Mesodermal cell (in vitro differentiated cells): ENCODE results near the gene INTS6.

ENCODE experiments used
- H3K27ac ChIP-seq: 2 replicates; pipeline ENCODE4 v1.7.0; 2013; ENCODE audit warnings: mild to moderate bottlenecking, low read depth, low read length, moderate library complexity; ENCODE audit not compliant: severe bottlenecking
- H3K36me3 ChIP-seq: 2 replicates; pipeline ENCODE4 v1.7.1; 2013; ENCODE audit warnings: mild to moderate bottlenecking, low read length, moderate library complexity; ENCODE audit not compliant: control insufficient read depth, insufficient read depth
- H3K4me1 ChIP-seq: one replicate; pipeline ENCODE4 v1.7.1; 2013; ENCODE audit warnings: mild to moderate bottlenecking, low read length; ENCODE audit not compliant: insufficient read depth, control insufficient read depth, poor library complexity, severe bottlenecking
- H3K4me3 ChIP-seq: 2 replicates; pipeline ENCODE4 v1.7.0; 2013; ENCODE audit warnings: low read length, control low read depth, mild to moderate bottlenecking; ENCODE audit not compliant: insufficient read depth, poor library complexity, severe bottlenecking; ENCODE audit errors: extremely low read depth
- H3K9me3 ChIP-seq: 2 replicates; pipeline ENCODE4 v1.7.1; 2013; ENCODE audit warnings: mild to moderate bottlenecking, low read length, moderate library complexity; ENCODE audit not compliant: control insufficient read depth
- WGBS, 2 experiments: methylation state at CpG; one replicate each; pipeline ENCODE4 v1.1.5; 2013; ENCODE audit warnings: missing lambda C conversion rate in 2 of 2; ENCODE audit not compliant: insufficient coverage in 2 of 2; 5-methylcytosine and 5-hydroxymethylcytosine counted together

Gene INTS6

DNA sequence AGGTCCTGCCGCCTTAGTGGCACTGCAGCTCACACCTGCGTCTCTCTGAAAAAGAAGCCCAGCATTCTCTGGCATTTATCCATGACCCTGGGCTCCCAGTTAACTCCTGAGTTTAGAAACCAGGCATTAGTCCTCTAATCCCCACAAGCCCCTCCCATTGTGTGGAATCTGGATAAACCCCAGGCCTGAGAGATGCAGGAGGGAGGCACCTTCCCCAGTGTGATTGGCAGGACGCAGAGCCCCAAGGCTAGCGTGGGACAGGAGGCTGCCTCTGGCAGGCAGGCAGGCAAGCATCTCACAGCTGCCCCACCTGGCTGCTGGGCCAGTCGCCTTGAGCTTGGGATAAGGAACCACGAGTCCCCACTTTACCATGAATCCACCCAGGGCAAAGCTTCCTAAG is 124.3 kb downstream of the INTS6 start:
- Histone ChIP-seq H3K36me3 (no peaks in the 10 kb centered on the region), H3K9me3 (no peaks in the 10 kb centered on the region), H3K4me3 (no peak overlapping the region), H3K27ac (no peak overlapping the region), H3K4me1 (peaks cover 4% of the 10 kb centered on the region)
- WGBS, 2 experiments = 59 to 66% methylated on average over 4 of the region's 6 CpGs

DNA sequence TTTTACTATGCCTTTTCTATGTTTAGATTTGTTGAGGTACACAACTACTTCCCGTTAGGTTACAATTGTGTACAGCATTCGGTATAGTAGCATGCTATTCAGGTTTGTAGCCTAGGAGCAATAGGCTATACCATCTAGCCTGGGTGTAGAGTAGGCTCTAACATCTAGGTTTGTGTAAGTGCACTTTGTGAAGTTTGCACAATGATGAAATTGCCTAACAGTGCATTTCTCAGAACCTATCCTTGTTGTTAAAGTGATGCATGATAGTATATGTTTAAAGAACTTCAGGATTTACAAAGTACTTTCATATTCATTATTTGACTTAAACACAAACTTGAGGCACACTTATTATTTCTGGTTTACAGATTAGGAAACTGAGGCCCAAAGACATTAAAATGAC is 124.9 kb downstream of the INTS6 start:
- Histone ChIP-seq H3K4me1 (peaks cover 4% of the 10 kb centered on the region), H3K9me3 (no peaks in the 10 kb centered on the region), H3K27ac (no peak overlapping the region), H3K36me3 (no peaks in the 10 kb centered on the region), H3K4me3 (no peak overlapping the region)
- 100% methylated on average over 1 of the region's 2 CpGs for WGBS, 2 experiments

DNA sequence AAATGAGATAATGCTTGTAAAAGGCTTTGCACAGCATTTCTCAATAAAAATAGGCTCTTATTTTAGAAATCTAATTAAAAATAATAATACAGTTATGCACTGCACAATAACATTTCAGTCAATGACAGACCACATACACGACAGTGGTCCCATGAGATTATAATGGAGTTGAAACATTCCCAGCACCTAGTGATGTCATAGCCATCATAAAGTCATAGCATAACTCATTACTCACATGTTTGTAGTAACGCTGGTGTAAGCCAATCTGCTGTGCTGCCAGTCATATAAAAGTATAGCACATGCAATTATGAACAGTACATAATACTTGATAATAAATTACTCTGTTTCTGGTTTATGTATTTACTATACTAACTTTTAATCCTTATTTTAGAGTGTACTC is 126.1 kb downstream of the INTS6 start:
- Histone ChIP-seq H3K4me3 (no peak overlapping the region), H3K27ac (no peak overlapping the region), H3K36me3 (no peaks in the 10 kb centered on the region), H3K9me3 (no peaks in the 10 kb centered on the region), H3K4me1 (peaks cover 4% of the 10 kb centered on the region)
- no CpG with 5 or more reads among the region's 2 CpGs for WGBS, 2 experiments

DNA sequence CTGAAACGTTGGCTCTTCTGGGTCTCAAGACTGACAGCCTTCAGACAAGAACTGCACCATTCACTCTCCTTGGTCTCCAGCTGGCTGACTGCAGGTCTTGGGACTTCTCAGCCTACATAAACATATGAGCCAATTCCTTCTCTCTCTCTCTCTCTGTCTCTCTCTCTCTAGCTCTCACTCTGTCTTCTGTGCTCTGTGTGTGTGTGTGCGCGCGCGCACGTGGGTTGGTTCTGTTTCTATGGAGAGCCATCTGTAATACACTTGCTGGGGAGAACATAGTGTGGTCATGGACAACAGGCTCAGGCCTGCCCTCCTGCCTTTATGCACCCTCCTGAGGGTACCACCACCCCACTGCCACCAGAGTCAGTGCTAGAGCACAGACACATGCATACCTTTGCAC is 127.0 kb downstream of the INTS6 start:
- Histone ChIP-seq H3K4me1 (peaks cover 4% of the 10 kb centered on the region), H3K9me3 (no peaks in the 10 kb centered on the region), H3K27ac (no peak overlapping the region), H3K36me3 (no peaks in the 10 kb centered on the region), H3K4me3 (no peak overlapping the region)
- 50 to 89% methylated on average over 1 of the region's 6 CpGs for WGBS, 2 experiments

DNA sequence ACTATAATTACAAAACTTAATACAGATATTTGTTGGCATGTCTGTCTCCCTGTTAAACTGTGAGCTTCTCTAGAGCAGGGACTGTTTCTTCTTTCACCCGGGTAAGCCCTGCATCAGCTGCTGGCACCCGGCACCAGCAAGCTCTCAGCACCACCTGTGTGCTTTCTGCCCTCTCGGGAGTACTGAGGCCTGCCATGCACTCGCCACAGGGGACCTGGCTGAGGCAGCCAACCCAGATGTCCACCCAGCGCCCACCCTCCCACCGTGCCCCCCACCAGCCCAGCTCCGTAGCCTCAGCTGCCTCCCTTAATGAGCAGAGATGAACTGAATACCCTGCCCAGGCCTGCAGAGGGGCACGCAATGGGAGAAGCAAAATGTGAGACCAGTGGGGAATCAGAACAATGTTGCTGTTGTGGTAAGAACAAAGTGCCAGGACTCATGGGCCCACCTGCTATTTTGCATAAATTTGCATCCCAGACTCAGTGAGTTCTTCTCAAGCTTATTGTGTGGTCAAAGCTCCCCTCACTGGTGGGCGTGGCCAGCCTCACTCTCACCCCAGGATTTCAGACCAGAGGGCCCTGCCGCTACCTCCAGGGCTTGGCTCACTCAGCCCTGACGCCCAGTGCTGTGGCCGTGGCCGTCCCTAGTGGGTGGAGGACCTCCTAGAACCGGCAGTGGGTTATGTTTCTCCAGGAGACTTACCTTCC is 128.0 kb downstream of the INTS6 start:
- WGBS, 2 experiments = 82 to 91% methylated on average over 4 to 12 of the region's 14 CpGs
- no peak overlapping the region for H3K27ac ChIP-seq

DNA sequence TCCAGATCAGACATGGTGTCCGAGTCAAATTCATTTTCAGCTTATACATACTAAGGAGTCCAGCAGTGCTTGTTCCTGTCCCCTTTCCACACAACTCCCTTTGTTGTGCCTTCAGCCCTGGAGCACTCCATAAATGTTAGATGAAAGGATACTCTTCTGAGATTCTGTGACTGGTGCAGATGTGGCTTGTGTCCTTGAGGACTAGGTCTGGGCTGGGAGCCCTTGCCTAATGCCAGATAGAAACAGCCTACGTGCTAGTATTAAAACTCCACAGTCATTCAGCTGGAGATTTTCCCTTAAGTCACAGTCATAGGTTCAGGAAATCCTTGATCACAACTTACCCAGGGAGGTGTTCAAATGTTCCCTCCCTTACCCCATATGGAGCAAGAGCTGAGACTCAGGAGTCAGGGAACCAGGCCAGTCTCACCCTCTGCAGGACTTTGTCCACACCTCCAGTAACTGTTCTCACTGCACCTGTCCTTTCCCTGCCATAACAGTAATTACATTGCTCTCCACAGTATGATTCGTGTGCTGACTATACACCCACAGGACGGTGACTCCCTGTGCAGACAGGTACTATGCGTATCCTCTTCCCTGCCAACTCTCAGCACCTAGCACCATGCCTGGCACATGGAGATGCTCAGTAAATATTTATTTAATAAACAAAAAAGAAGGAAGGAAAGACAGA is 128.9 kb downstream of the INTS6 start:
- Histone ChIP-seq H3K9me3 (no peaks in the 10 kb centered on the region), H3K4me3 (no peak overlapping the region), H3K4me1 (peaks cover 4% of the 10 kb centered on the region), H3K36me3 (no peaks in the 10 kb centered on the region), H3K27ac (no peak overlapping the region)
- WGBS, 2 experiments = 68 to 77% methylated on average over 3 of the region's 5 CpGs

More for the DNA sequence above, 128.0 kb downstream of the INTS6 start:
- H3K4me1 ChIP-seq = peaks cover 4% of the 10 kb centered on the region
- no peaks in the 10 kb centered on the region for H3K36me3 ChIP-seq
- H3K4me3 ChIP-seq = no peak overlapping the region
- H3K9me3 ChIP-seq = no peaks in the 10 kb centered on the region

DNA sequence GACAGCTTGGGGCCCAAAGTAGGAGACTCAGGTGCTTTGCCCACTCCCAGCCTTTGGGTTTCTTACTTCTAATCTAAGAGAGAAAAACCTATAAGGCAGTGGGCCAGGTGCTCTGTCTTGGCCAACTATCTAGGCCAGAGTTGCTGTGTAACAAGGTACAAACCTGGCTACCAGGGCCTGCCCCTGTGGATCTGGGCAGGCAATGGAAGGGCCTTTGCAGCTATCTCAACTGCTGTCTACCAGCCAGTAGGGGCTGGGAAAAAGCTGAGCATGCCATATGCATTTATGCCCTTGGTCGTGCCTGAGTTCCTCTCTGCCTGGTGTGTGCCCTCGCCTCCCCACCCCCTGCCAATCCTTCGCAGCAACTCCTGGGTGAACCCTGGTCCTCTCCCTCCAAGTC is 130.0 kb downstream of the INTS6 start:
- Histone ChIP-seq H3K36me3 (no peaks in the 10 kb centered on the region), H3K4me3 (no peak overlapping the region), H3K9me3 (no peaks in the 10 kb centered on the region), H3K4me1 (no peaks in the 10 kb centered on the region), H3K27ac (no peak overlapping the region)
- 83 to 100% methylated on average over 3 of the region's 3 CpGs for WGBS, 2 experiments

DNA sequence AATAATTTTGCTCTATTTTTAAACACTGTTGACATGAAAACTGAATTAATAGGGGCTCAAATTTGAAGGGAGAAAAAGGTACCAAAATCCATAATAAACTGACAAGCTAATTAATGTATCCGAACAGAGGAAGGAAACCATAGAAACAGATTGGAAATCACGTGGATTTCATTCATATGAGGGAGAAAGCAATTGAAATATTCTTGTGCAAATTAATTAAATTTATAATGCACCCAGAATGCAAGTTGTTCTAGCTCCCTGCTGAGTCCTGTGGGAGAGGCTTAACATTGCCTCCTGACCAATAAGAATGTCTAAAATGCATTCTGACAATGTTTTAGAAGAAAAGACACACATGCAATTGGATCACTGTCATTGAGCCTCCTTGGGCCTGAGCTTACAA is 131.0 kb downstream of the INTS6 start:
- Histone ChIP-seq H3K9me3 (no peaks in the 10 kb centered on the region), H3K4me3 (no peak overlapping the region), H3K36me3 (no peaks in the 10 kb centered on the region), H3K4me1 (no peaks in the 10 kb centered on the region), H3K27ac (no peak overlapping the region)
- no CpG with 5 or more reads among the region's 2 CpGs for WGBS, 2 experiments

DNA sequence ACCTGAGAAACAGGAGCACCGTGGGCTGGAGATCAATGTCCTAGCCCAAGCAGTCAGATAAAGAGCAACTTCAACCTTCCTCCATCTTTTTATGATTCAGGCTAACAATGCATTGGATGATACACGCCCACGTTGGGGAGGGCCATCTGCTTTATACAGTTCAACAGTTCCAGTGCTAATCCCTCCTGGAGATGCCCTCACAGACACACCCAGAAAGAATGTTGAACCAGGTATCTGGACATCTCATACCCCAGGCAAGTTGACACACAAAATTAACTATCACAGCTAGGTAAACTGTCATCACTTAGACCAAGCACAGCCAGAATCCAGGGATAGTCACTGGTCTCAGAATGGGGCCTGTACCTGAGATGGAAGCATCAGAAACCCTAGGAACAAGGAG is 134.0 kb downstream of the INTS6 start:
- Histone ChIP-seq H3K27ac (no peak overlapping the region), H3K4me1 (peaks cover 5% of the 10 kb centered on the region), H3K36me3 (no peaks in the 10 kb centered on the region), H3K9me3 (no peaks in the 10 kb centered on the region), H3K4me3 (no peak overlapping the region)
- 80 to 88% methylated on average over 3 of the region's 3 CpGs for WGBS, 2 experiments

DNA sequence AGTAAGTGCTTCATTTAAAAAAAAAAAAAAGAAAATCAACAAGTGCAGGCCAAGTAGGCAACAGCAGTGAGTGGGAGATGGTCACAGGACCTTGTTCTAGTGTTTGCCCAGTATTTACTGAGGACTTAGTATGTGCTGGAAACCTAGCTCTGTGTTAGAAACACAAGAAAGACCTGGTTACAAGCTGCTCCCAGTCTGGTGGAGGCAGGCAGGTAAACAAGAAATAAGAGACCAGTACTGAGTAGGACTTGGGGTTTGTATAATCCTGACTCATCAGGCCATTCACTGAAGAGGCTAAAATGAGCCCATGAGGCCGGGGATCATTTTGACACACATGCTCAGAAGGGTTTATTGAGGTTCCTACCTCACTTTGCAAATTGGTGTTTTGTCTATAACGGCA is 134.8 kb downstream of the INTS6 start:
- 84 to 100% methylated on average over 2 of the region's 2 CpGs for WGBS, 2 experiments
- peaks cover 5% of the 10 kb centered on the region for H3K4me1 ChIP-seq
- H3K4me3 ChIP-seq = no peak overlapping the region
- H3K27ac ChIP-seq = no peak overlapping the region
- no peaks in the 10 kb centered on the region for H3K36me3 ChIP-seq
- no peaks in the 10 kb centered on the region for H3K9me3 ChIP-seq

DNA sequence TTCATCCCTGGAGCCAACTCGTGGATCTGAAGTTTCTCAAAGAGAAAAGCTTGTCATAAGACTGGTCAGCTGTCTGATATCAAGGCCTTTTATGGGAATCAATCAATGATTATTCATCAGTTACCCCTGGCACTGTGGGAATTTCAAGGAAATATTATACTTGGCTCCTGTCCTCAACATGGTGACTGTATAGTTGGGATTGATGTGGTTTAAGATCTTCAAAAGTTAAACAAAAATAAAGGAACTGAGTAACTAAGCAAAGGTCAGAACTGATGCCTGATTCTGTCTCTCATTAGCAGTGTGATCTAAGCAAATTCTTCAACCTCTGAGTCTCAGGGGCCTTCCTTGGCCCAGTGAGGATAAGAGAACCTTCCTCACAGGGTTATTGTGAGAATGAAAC is 135.6 kb downstream of the INTS6 start:
- no peaks in the 10 kb centered on the region for H3K36me3 ChIP-seq
- H3K9me3 ChIP-seq = no peaks in the 10 kb centered on the region
- no peak overlapping the region for H3K4me3 ChIP-seq
- H3K27ac ChIP-seq = no peak overlapping the region
- H3K4me1 ChIP-seq = peaks cover 5% of the 10 kb centered on the region
- 71 to 73% methylated on average over 1 of the region's 1 CpG for WGBS, 2 experiments
